ENCODE data around the gene HIRA.

GRCh38 chr22:19385221-19385906 is 46.2 kb downstream of the HIRA start:
- TF ChIP-seq SOX15 (CRISPR knock-in tag; IDR thresholded peaks at IDR 0.05) (no peak), CBFB (CRISPR knock-in tag; IDR thresholded peaks at IDR 0.05; ENCODE audit: low read depth) (no peak), SMAD4 (CRISPR knock-in tag; IDR thresholded peaks at IDR 0.05) (no peak), STAT6 (CRISPR knock-in tag; conservative IDR thresholded peaks at IDR 0.05; ENCODE audit: low read depth) (no peak), IRF2 (CRISPR knock-in tag; IDR thresholded peaks at IDR 0.05; ENCODE audit: borderline replicate concordance, low read depth) (no peak)
- TF ChIP-seq, protein P1, sequence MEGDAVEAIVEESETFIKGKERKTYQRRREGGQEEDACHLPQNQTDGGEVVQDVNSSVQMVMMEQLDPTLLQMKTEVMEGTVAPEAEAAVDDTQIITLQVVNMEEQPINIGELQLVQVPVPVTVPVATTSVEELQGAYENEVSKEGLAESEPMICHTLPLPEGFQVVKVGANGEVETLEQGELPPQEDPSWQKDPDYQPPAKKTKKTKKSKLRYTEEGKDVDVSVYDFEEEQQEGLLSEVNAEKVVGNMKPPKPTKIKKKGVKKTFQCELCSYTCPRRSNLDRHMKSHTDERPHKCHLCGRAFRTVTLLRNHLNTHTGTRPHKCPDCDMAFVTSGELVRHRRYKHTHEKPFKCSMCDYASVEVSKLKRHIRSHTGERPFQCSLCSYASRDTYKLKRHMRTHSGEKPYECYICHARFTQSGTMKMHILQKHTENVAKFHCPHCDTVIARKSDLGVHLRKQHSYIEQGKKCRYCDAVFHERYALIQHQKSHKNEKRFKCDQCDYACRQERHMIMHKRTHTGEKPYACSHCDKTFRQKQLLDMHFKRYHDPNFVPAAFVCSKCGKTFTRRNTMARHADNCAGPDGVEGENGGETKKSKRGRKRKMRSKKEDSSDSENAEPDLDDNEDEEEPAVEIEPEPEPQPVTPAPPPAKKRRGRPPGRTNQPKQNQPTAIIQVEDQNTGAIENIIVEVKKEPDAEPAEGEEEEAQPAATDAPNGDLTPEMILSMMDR (IDR thresholded peaks at IDR 0.05) = no peak
- TF ChIP-seq, protein P2, sequence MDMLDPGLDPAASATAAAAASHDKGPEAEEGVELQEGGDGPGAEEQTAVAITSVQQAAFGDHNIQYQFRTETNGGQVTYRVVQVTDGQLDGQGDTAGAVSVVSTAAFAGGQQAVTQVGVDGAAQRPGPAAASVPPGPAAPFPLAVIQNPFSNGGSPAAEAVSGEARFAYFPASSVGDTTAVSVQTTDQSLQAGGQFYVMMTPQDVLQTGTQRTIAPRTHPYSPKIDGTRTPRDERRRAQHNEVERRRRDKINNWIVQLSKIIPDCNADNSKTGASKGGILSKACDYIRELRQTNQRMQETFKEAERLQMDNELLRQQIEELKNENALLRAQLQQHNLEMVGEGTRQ (CRISPR knock-in tag; IDR thresholded peaks at IDR 0.05) = no peak
